WTC11 (cell line): ENCODE measurements around the gene LSM5. TPM values are rescaled to one million over a fixed set of nuclear protein-coding genes. Genes with fewer than 3 reads are reported as not detected.

Experiments used
- ATAC-seq: fragments of 200-7000 bp; cut with Tn5 transposase; 2 replicates; pipeline ENCODE4 v1.10.0; 2021; ENCODE audit warnings: mild to moderate bottlenecking, moderate library complexity
- CTCF ChIA-PET: fragments of 300-600 bp; sonication (Branson Sonifier 250); formaldehyde crosslinking; loops from one replicate; lab custom pipeline; 2021; ENCODE audit warnings: antibody characterized with exemption; lab: Charles Lee
- POLR2A ChIA-PET: fragments of 350-600 bp; sonication (Branson Sonifier 250); formaldehyde crosslinking; loops from one replicate; lab custom pipeline; 2021; ENCODE audit warnings: antibody characterized with exemption; lab: Charles Lee
- DNase-seq: peaks from one replicate; pipeline ENCODE4 v3.0.0; 2021; ENCODE audit warnings: low spot score
- H3K27ac Mint-ChIP-seq: 2 replicates; pipeline ENCODE4 v1.8.0; 2021; ENCODE audit warnings: mixed read lengths
- H3K27me3 Mint-ChIP-seq: 2 replicates; pipeline ENCODE4 v1.8.0; 2021; ENCODE audit warnings: low read depth, mild to moderate bottlenecking, moderate library complexity, mixed read lengths
- H3K36me3 Mint-ChIP-seq: 2 replicates; pipeline ENCODE4 v1.8.0; 2021; ENCODE audit warnings: mixed read lengths
- H3K4me1 Mint-ChIP-seq: 2 replicates; pipeline ENCODE4 v1.8.0; 2022; ENCODE audit warnings: mixed read lengths
- H3K4me3 Mint-ChIP-seq: 2 replicates; pipeline ENCODE4 v1.8.0; 2021; ENCODE audit warnings: mild to moderate bottlenecking, moderate library complexity, mixed read lengths
- H3K9me3 Mint-ChIP-seq: 2 replicates; pipeline ENCODE4 v1.8.0; 2021; ENCODE audit warnings: mixed read lengths
- AR ChIP-seq: fragments of 250-450 bp; sonication (Bioruptor Pico); IDR thresholded peaks from 2 replicates; pipeline ENCODE4 v1.9.0; 2021; ENCODE audit warnings: mild to moderate bottlenecking
- ATF1 ChIP-seq: sonication (generic); formaldehyde crosslinking; IDR thresholded peaks from 2 replicates; pipeline ENCODE4 v1.8.1; 2023; ENCODE audit warnings: mild to moderate bottlenecking, moderate library complexity, missing genetic modification reagents
- CBFB ChIP-seq: sonication (generic); formaldehyde crosslinking; IDR thresholded peaks from 2 replicates; pipeline ENCODE4 v1.8.1; 2022; ENCODE audit warnings: mild to moderate bottlenecking, low read depth, missing genetic modification reagents
- CDX4 ChIP-seq: fragments of 250-450 bp; sonication (Bioruptor Pico); IDR thresholded peaks from 2 replicates; pipeline ENCODE4 v1.9.0; 2021; ENCODE audit warnings: moderate library complexity, mild to moderate bottlenecking, inconsistent platforms, borderline replicate concordance
- CTCF ChIP-seq: fragments of 200-600 bp; IDR thresholded peaks from 2 replicates; pipeline ENCODE4 v1.8.0; 2022; ENCODE audit warnings: antibody characterized with exemption
- E2F5 ChIP-seq: sonication (generic); formaldehyde crosslinking; IDR thresholded peaks from 2 replicates; pipeline ENCODE4 v1.8.1; 2022; ENCODE audit warnings: mild to moderate bottlenecking, moderate library complexity, missing genetic modification reagents
- ELF4 ChIP-seq: sonication (generic); formaldehyde crosslinking; IDR thresholded peaks from 2 replicates; pipeline ENCODE4 v1.8.1; 2022; ENCODE audit warnings: low read depth, mild to moderate bottlenecking, moderate library complexity, missing genetic modification reagents
- EMX1 ChIP-seq: fragments of 250-450 bp; sonication (Bioruptor Pico); IDR thresholded peaks from 2 replicates; pipeline ENCODE4 v1.8.0; 2021; ENCODE audit warnings: mild to moderate bottlenecking
- ETV6 ChIP-seq: sonication (generic); formaldehyde crosslinking; IDR thresholded peaks from 2 replicates; pipeline ENCODE4 v1.8.1; 2022; ENCODE audit warnings: mild to moderate bottlenecking, missing genetic modification reagents
- FOXJ3 ChIP-seq: sonication (generic); formaldehyde crosslinking; IDR thresholded peaks from 2 replicates; pipeline ENCODE4 v1.9.0; 2021; ENCODE audit warnings: missing genetic modification reagents, mild to moderate bottlenecking, borderline replicate concordance
- GTF2I ChIP-seq: fragments of 250-450 bp; sonication (Bioruptor Pico); conservative IDR thresholded peaks from 2 replicates; pipeline ENCODE4 v1.4.0; 2021; ENCODE audit warnings: mild to moderate bottlenecking
- KAT7 ChIP-seq: sonication (generic); formaldehyde crosslinking; IDR thresholded peaks from 2 replicates; pipeline ENCODE4 v1.8.1; 2023; ENCODE audit warnings: missing genetic modification reagents, mild to moderate bottlenecking, borderline replicate concordance
- NFE2L1 ChIP-seq: sonication (generic); formaldehyde crosslinking; IDR thresholded peaks from 2 replicates; pipeline ENCODE4 v1.8.1; 2023; ENCODE audit warnings: missing genetic modification reagents
- PRDM15 ChIP-seq: sonication (generic); formaldehyde crosslinking; IDR thresholded peaks from 2 replicates; pipeline ENCODE4 v1.8.0; 2022; ENCODE audit warnings: missing genetic modification reagents
- STAT6 ChIP-seq: sonication (generic); formaldehyde crosslinking; conservative IDR thresholded peaks from 2 replicates; pipeline ENCODE4 v1.8.1; 2023; ENCODE audit warnings: mild to moderate bottlenecking, low read depth, missing genetic modification reagents, moderate library complexity
- TCF7 ChIP-seq: sonication (generic); formaldehyde crosslinking; IDR thresholded peaks from 2 replicates; pipeline ENCODE4 v1.8.0; 2022; ENCODE audit warnings: mild to moderate bottlenecking, low read depth, missing genetic modification reagents, moderate library complexity
- TEAD1 ChIP-seq: sonication (generic); formaldehyde crosslinking; IDR thresholded peaks from 2 replicates; pipeline ENCODE4 v1.8.0; 2022; ENCODE audit warnings: mild to moderate bottlenecking, missing genetic modification reagents
- TP53 ChIP-seq: sonication (generic); formaldehyde crosslinking; IDR thresholded peaks from 2 replicates; pipeline ENCODE4 v1.8.1; 2023; ENCODE audit warnings: mild to moderate bottlenecking, missing genetic modification reagents
- USF2 ChIP-seq: sonication (generic); formaldehyde crosslinking; IDR thresholded peaks from 2 replicates; pipeline ENCODE4 v1.8.1; 2023; ENCODE audit warnings: mild to moderate bottlenecking, missing genetic modification reagents, moderate library complexity
- ZBTB43 ChIP-seq: sonication (generic); formaldehyde crosslinking; IDR thresholded peaks from 2 replicates; pipeline ENCODE4 v1.8.1; 2023; ENCODE audit warnings: mild to moderate bottlenecking, missing genetic modification reagents
- ZNF263 ChIP-seq: sonication (generic); formaldehyde crosslinking; IDR thresholded peaks from 2 replicates; pipeline ENCODE4 v1.8.1; 2022; ENCODE audit warnings: low read depth, mild to moderate bottlenecking, moderate library complexity, missing genetic modification reagents
- total RNA-seq: library from RNA; stranded (reverse); gene quantifications from 3 replicates; pipeline ENCODE4 v1.2.3, GENCODE V29; 2021

The LSM5 gene
- total RNA-seq, 1 experiment from 2014 or later, result 89.5 TPM

GRCh38 chr7:32532086-32532485, 41.9 kb upstream of the LSM5 start:
- Mint-ChIP-seq H3K9me3 (no peaks in the 10 kb centered on the region), H3K4me1 (peaks cover 66% of the 10 kb centered on the region), H3K36me3 (no peaks in the 10 kb centered on the region), H3K4me3 (no peak overlapping the region), H3K27me3 (no peaks in the 10 kb centered on the region), H3K27ac (peak overlapping the region; percentile 92)
- ATAC-seq (no peak), DNase-seq (no peak)
- CTCF ChIA-PET, result interaction anchor here (0.6 kb wide), 1 partner anchor 9 kb away, joined by 3 read pairs; no protein-coding TSS in a partner anchor
- TF ChIP-seq STAT6 (CRISPR knock-in tag) (no peak), ETV6 (CRISPR knock-in tag) (no peak), CDX4 (no peak), ZNF263 (CRISPR knock-in tag) (no peak), E2F5 (no peak), FOXJ3 (CRISPR knock-in tag) (no peak), PRDM15 (CRISPR knock-in tag) (no peak), ATF1 (CRISPR knock-in tag) (no peak), USF2 (CRISPR knock-in tag) (no peak), ELF4 (CRISPR knock-in tag) (no peak), TCF7 (CRISPR knock-in tag) (no peak), GTF2I (CRISPR knock-in tag) (no peak), KAT7 (CRISPR knock-in tag) (no peak)
- POLR2A ChIA-PET, result interaction anchor here (1.1 kb wide), 1 partner anchor 36 kb away, joined by 4 read pairs; the partner anchor contains the start of gene AVL9

- Mint-ChIP-seq H3K36me3 (no peaks in the 10 kb centered on the region), H3K4me3 (no peak overlapping the region), H3K27ac (no peak overlapping the region), H3K9me3 (no peaks in the 10 kb centered on the region), H3K4me1 (peaks cover 66% of the 10 kb centered on the region), H3K27me3 (no peaks in the 10 kb centered on the region)
- peak; percentile 58 for ATAC-seq
- no peak for DNase-seq
- POLR2A ChIA-PET, result interaction anchor here (1.1 kb wide), 1 partner anchor 36 kb away, joined by 4 read pairs; the partner anchor contains the start of gene AVL9
- CTCF ChIA-PET, result interaction anchor here (0.8 kb wide), 1 partner anchor 36 kb away, joined by 3 read pairs; the partner anchor contains the start of gene AVL9
- no peak for TF ChIP-seq CBFB (CRISPR knock-in tag)
- TF ChIP-seq TP53 (CRISPR knock-in tag), result no peak
- TF ChIP-seq EMX1, result no peak
- no peak for TF ChIP-seq CTCF
- no peak for TF ChIP-seq TEAD1 (CRISPR knock-in tag)
- TF ChIP-seq AR (CRISPR knock-in tag), result no peak
- TF ChIP-seq NFE2L1 (CRISPR knock-in tag), result no peak
- TF ChIP-seq ZBTB43 (CRISPR knock-in tag), result no peak
- TF ChIP-seq TCF7 (CRISPR knock-in tag), result no peak
Measured at GRCh38 chr7:32531402-32531801, 41.2 kb upstream of the LSM5 start.
